A549 (cell line): ENCODE measurements around the gene PMM2. TPM values are rescaled to one million over a fixed set of nuclear protein-coding genes. Genes with fewer than 3 reads are reported as not detected.

ENCODE experiments used
- ATAC-seq, 2 experiments: fragments of 200-7000 bp in 1 of 2; fragments of >200 bp in 1 of 2; cut with Nextera tagmentation in 1 of 2; cut with Tn5 transposase in 1 of 2; 3 replicates each; pipeline versions ENCODE4 v1.8.0 to v1.9.1; 2018 to 2020; ENCODE audit warnings: mild to moderate bottlenecking in 1 of 2, moderate library complexity in 1 of 2
- CTCF ChIA-PET: fragments of 300-600 bp; sonication (Branson Sonifier 250); formaldehyde crosslinking; extraction: SDS; loops from one replicate; lab custom pipeline; 2021; ENCODE audit warnings: antibody characterized with exemption, inconsistent platforms; lab: Yijun Ruan, JAX
- POLR2A ChIA-PET: fragments of 350-600 bp; formaldehyde crosslinking; extraction: SDS; loops from one replicate; lab custom pipeline; 2021; ENCODE audit warnings: antibody characterized with exemption, inconsistent platforms; lab: Yijun Ruan, JAX
- DNase-seq, 2 experiments: peaks; one replicate each; pipeline versions ENCODE4 v3.0.0 to v3.0.0-alpha.2; 2011 to 2016; ENCODE audit warnings: low read depth in 1 of 2, low spot score in 1 of 2
- FAIRE-seq: peaks from 2 replicates; lab custom pipeline; 2011; peaks lifted over from hg19 to GRCh38; lab: Jason Lieb, UNC
- H3K27ac ChIP-seq, 2 experiments: fragments of >200 bp; sonication (Bioruptor Twin); formaldehyde crosslinking; 3 replicates each; pipeline ENCODE4 v1.5.1; 2016 to 2017
- H3K4me1 ChIP-seq: fragments of >200 bp; sonication (Bioruptor Twin); formaldehyde crosslinking; 3 replicates; pipeline ENCODE4 v1.6.1; 2016
- H3K4me2 ChIP-seq: fragments of >200 bp; sonication (Bioruptor Twin); formaldehyde crosslinking; 3 replicates; pipeline ENCODE4 v1.6.1; 2016
- H3K4me3 ChIP-seq: fragments of >200 bp; sonication (Bioruptor Twin); formaldehyde crosslinking; 3 replicates; pipeline ENCODE4 v1.5.1; 2016
- H3K9me3 ChIP-seq: fragments of >200 bp; sonication (Bioruptor Twin); formaldehyde crosslinking; 3 replicates; pipeline ENCODE4 v1.6.1; 2016
- BHLHE40 ChIP-seq: IDR thresholded peaks from 2 replicates; pipeline ENCODE4 v1.6.1; 2012; ENCODE audit warnings: low read depth, low read length, inconsistent platforms
- CBX8 ChIP-seq: fragments of 200-600 bp; sonication (generic); IDR thresholded peaks from 2 replicates; pipeline ENCODE4 v1.6.1; 2016
- CHD4 ChIP-seq: fragments of 200-600 bp; sonication (generic); IDR thresholded peaks from 2 replicates; pipeline ENCODE4 v1.6.1; 2016; ENCODE audit warnings: antibody characterized with exemption, mild to moderate bottlenecking, borderline replicate concordance
- FOSB ChIP-seq: fragments of 250-450 bp; sonication (Bioruptor Pico); IDR thresholded peaks from 2 replicates; pipeline ENCODE4 v1.5.0; 2020; ENCODE audit warnings: mild to moderate bottlenecking, moderate library complexity
- FOSL2 ChIP-seq, 2 experiments: fragments of 450-650 bp in 1 of 2; fragments of >200 bp in 1 of 2; sonication (Bioruptor Twin) in 1 of 2; formaldehyde crosslinking; IDR thresholded peaks; 2 replicates each; pipeline versions ENCODE4 v1.5.0 to v1.6.1; 2016 to 2020; ENCODE audit warnings: mild to moderate bottlenecking in 1 of 2, moderate library complexity in 1 of 2
- FOXS1 ChIP-seq: fragments of 250-450 bp; sonication (Bioruptor Pico); IDR thresholded peaks from 2 replicates; pipeline ENCODE4 v1.5.0; 2020; ENCODE audit warnings: mild to moderate bottlenecking, moderate library complexity
- GATA3 ChIP-seq: IDR thresholded peaks from 2 replicates; pipeline ENCODE4 v1.6.1; 2012; ENCODE audit warnings: borderline replicate concordance
- HOXB13 ChIP-seq: fragments of 250-450 bp; sonication (Bioruptor Pico); IDR thresholded peaks from 2 replicates; pipeline ENCODE4 v1.5.0; 2020; ENCODE audit warnings: low read depth, mild to moderate bottlenecking, moderate library complexity
- JUN ChIP-seq, 2 experiments: fragments of >200 bp; sonication (Bioruptor Twin); formaldehyde crosslinking; IDR thresholded peaks; 2 replicates in 1 of 2; 3 replicates in 1 of 2; pipeline ENCODE4 v1.6.1; 2016 to 2017
- KDM1A ChIP-seq: fragments of 200-600 bp; sonication (generic); IDR thresholded peaks from 2 replicates; pipeline ENCODE4 v1.6.1; 2016; ENCODE audit warnings: low read depth, mild to moderate bottlenecking
- KDM5A ChIP-seq: fragments of 200-600 bp; sonication (generic); IDR thresholded peaks from 2 replicates; pipeline ENCODE4 v1.6.1; 2016; ENCODE audit warnings: antibody characterized with exemption, mild to moderate bottlenecking
- NFE2L2 ChIP-seq: fragments of 150-350 bp; conservative IDR thresholded peaks from 2 replicates; pipeline ENCODE4 v1.6.1; 2014; ENCODE audit warnings: low read length
- NPAS2 ChIP-seq: fragments of 250-450 bp; sonication (Bioruptor Pico); IDR thresholded peaks from 2 replicates; pipeline ENCODE4 v1.8.0; 2022; ENCODE audit warnings: mild to moderate bottlenecking, moderate library complexity, borderline replicate concordance
- POLR2AphosphoS2 ChIP-seq: conservative IDR thresholded peaks from 2 replicates; pipeline ENCODE4 v1.6.1; 2012; ENCODE audit warnings: low read length, improper control_type of control experiment, inconsistent platforms
- RAD21 ChIP-seq, 2 experiments: fragments of >200 bp in 1 of 2; sonication (Bioruptor Twin) in 1 of 2; formaldehyde crosslinking in 1 of 2; IDR thresholded peaks in 1 of 2; conservative IDR thresholded peaks in 1 of 2; 2 replicates in 1 of 2; 3 replicates in 1 of 2; pipeline ENCODE4 v1.6.1; 2012 to 2018; ENCODE audit warnings: inconsistent platforms in 1 of 2
- RCOR1 ChIP-seq: fragments of 150-350 bp; IDR thresholded peaks from 2 replicates; pipeline ENCODE4 v1.6.1; 2014; ENCODE audit warnings: antibody characterized with exemption, low read length, low read depth
- SMC3 ChIP-seq: fragments of >200 bp; sonication (Bioruptor Twin); formaldehyde crosslinking; IDR thresholded peaks from 3 replicates; pipeline ENCODE4 v1.6.1; 2018; ENCODE audit warnings: inconsistent platforms
- TFCP2L1 ChIP-seq: fragments of 250-450 bp; sonication (Bioruptor Pico); IDR thresholded peaks from 2 replicates; pipeline ENCODE4 v1.5.0; 2021; ENCODE audit warnings: mild to moderate bottlenecking
- TP53 ChIP-seq: fragments of 250-450 bp; sonication (Bioruptor Pico); IDR thresholded peaks from 2 replicates; pipeline ENCODE4 v1.5.0; 2021; ENCODE audit warnings: mild to moderate bottlenecking, moderate library complexity
- ZNF302 ChIP-seq: fragments of 250-450 bp; sonication (Bioruptor Pico); IDR thresholded peaks from 2 replicates; pipeline ENCODE4 v1.9.0; 2021; ENCODE audit warnings: inconsistent platforms, mild to moderate bottlenecking, moderate library complexity
- WGBS: methylation state at CpG from one replicate; pipeline ENCODE4 v1.1.6; 2017; ENCODE audit errors: missing lambda C conversion rate; 5-methylcytosine and 5-hydroxymethylcytosine counted together
- polyA plus RNA-seq, 4 experiments: library from polyadenylated mRNA; depleted of rRNA in 3 of 4; stranded (reverse); fragments of >200 nt; fragmentation: RNase III in 1 of 4; extraction: RNeasy Plus Mini Kit Qiagen cat#74134 plus additional on column Dnase treatment in 1 of 4; gene quantifications; 2 replicates in 3 of 4; 3 replicates in 1 of 4; pipeline ENCODE4 v1.2.3, GENCODE V29; 2011 to 2017
- TF ChIP-seq, protein P1 (sequence below): fragments of 250-450 bp; sonication (Bioruptor Pico); IDR thresholded peaks from 2 replicates; pipeline ENCODE4 v1.5.0; 2020; ENCODE audit warnings: low read depth, mild to moderate bottlenecking, moderate library complexity
- TF ChIP-seq, protein P2 (sequence below): fragments of >200 bp; sonication (Bioruptor Twin); formaldehyde crosslinking; IDR thresholded peaks from 3 replicates; pipeline ENCODE4 v1.5.1; 2016
- TF ChIP-seq, protein P3 (sequence below): IDR thresholded peaks from 2 replicates; pipeline ENCODE4 v1.6.1; 2012; ENCODE audit warnings: low read depth, borderline replicate concordance
- TF ChIP-seq, protein P4 (sequence below): fragments of 250-450 bp; sonication (Bioruptor Pico); IDR thresholded peaks from 2 replicates; pipeline ENCODE4 v1.5.0; 2021; ENCODE audit warnings: mild to moderate bottlenecking, moderate library complexity, borderline replicate concordance
- TF ChIP-seq, protein P5 (sequence below): fragments of >200 bp; sonication (Bioruptor Twin); formaldehyde crosslinking; IDR thresholded peaks from 3 replicates; pipeline ENCODE4 v1.6.1; 2016
- TF ChIP-seq, protein P6 (sequence below): IDR thresholded peaks from 2 replicates; pipeline ENCODE4 v1.6.1; 2012

PMM2 gene
- polyA plus RNA-seq, 2 of the 4 experiments (the other 2 are of a cell fraction) = 56.6 to 72.4 TPM

DNA sequence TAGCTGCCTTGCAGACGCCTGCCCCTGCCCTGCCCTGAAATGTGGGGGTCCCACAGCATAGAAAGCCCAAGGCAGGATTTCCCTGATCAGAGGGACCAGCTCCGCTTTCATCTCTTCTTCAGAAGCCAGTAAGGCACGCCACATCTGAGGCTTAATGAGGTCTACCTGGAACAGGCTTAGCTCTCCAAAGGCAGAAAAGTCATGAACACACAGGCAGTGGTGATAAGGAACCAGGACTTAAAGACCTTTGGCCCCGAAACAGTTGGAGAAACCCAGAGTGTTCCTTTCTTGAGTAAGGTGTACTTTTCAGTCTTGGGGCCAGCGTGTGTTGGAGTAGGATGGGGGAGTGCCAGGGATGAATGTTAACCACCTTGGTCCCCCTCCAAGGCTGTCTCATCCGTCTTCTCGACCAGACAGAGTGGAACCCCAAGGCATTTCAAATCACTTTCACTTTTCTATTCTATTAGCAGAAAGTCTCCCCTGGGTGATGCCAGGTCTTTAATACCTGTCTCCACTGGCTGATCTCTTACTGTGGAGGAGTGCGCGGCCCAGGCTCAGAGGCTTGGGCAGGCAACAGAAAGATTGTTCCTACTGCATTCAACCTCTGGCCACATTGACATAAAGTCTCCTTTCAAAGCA is 44.1 kb upstream of the PMM2 start:
- no peak overlapping the region for H3K4me3 ChIP-seq
- TF ChIP-seq, protein P1, sequence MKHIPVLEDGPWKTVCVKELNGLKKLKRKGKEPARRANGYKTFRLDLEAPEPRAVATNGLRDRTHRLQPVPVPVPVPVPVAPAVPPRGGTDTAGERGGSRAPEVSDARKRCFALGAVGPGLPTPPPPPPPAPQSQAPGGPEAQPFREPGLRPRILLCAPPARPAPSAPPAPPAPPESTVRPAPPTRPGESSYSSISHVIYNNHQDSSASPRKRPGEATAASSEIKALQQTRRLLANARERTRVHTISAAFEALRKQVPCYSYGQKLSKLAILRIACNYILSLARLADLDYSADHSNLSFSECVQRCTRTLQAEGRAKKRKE = no peak
- TF ChIP-seq FOSL2 (IDR thresholded peaks at IDR 0.05) (no peak), FOSL2 (CRISPR knock-in tag; IDR thresholded peaks at IDR 0.05) (no peak), KDM1A (no peak), RAD21 (conservative IDR thresholded peaks at IDR 0.05 in 1 of 2, IDR thresholded peaks at IDR 0.05 in 1 of 2) (no peak), FOSB (no peak), TP53 (CRISPR knock-in tag) (no peak), ZNF302 (CRISPR knock-in tag) (no peak), POLR2AphosphoS2 (no peak), SMC3 (no peak), RCOR1 (no peak), CBX8 (no peak)
- TF ChIP-seq, protein P2, sequence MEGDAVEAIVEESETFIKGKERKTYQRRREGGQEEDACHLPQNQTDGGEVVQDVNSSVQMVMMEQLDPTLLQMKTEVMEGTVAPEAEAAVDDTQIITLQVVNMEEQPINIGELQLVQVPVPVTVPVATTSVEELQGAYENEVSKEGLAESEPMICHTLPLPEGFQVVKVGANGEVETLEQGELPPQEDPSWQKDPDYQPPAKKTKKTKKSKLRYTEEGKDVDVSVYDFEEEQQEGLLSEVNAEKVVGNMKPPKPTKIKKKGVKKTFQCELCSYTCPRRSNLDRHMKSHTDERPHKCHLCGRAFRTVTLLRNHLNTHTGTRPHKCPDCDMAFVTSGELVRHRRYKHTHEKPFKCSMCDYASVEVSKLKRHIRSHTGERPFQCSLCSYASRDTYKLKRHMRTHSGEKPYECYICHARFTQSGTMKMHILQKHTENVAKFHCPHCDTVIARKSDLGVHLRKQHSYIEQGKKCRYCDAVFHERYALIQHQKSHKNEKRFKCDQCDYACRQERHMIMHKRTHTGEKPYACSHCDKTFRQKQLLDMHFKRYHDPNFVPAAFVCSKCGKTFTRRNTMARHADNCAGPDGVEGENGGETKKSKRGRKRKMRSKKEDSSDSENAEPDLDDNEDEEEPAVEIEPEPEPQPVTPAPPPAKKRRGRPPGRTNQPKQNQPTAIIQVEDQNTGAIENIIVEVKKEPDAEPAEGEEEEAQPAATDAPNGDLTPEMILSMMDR = no peak
- TF ChIP-seq, protein P3, sequence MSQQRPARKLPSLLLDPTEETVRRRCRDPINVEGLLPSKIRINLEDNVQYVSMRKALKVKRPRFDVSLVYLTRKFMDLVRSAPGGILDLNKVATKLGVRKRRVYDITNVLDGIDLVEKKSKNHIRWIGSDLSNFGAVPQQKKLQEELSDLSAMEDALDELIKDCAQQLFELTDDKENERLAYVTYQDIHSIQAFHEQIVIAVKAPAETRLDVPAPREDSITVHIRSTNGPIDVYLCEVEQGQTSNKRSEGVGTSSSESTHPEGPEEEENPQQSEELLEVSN = no peak
- TF ChIP-seq, protein P4, sequence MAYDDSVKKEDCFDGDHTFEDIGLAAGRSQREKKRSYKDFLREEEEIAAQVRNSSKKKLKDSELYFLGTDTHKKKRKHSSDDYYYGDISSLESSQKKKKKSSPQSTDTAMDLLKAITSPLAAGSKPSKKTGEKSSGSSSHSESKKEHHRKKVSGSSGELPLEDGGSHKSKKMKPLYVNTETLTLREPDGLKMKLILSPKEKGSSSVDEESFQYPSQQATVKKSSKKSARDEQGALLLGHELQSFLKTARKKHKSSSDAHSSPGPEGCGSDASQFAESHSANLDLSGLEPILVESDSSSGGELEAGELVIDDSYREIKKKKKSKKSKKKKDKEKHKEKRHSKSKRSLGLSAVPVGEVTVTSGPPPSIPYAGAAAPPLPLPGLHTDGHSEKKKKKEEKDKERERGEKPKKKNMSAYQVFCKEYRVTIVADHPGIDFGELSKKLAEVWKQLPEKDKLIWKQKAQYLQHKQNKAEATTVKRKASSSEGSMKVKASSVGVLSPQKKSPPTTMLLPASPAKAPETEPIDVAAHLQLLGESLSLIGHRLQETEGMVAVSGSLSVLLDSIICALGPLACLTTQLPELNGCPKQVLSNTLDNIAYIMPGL = no peak
- WGBS = 58% methylated on average over 8 of the region's 9 CpGs
- DNase-seq (no peak), ATAC-seq (no peak), FAIRE-seq (no peak)
- no peak overlapping the region for H3K4me2 ChIP-seq
- CTCF ChIA-PET = interaction anchor here (0.6 to 1.4 kb wide), 3 partner anchors 73 to 92 kb away, joined by 3 to 4 read pairs (median 3); no protein-coding TSS in a partner anchor
- peaks cover 10% of the 10 kb centered on the region for H3K4me1 ChIP-seq
- no peaks in the 10 kb centered on the region for H3K9me3 ChIP-seq
- POLR2A ChIA-PET = no interaction called here
- H3K27ac ChIP-seq = no peak overlapping the region

DNA sequence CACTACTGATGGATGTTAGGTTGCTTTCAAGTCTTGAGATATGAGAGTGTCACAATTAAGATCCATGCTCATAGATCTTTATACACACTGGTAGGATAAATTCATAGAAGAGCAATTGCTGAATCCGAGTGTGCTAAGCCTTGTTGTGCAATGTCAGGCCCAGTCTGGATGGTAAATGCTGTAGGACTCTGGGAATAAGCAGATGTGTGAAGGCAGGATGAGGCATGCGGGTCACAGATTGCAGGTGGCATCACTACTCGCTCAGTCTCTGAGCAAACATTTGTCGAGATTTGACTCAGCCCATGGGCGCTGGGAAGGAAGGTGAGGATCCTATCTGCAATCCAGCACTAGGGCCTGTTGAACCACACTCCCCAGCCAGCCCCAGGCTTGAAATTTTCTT is 40.9 kb upstream of the PMM2 start:
- ATAC-seq (no peak), DNase-seq (no peak), FAIRE-seq (no peak)
- Histone ChIP-seq H3K4me3 (no peak overlapping the region), H3K4me1 (peaks cover 8% of the 10 kb centered on the region), H3K4me2 (no peak overlapping the region), H3K27ac (no peak overlapping the region), H3K9me3 (no peaks in the 10 kb centered on the region)
- ChIA-PET CTCF (no interaction called here), POLR2A (no interaction called here)
- no peak for TF ChIP-seq TFCP2L1 (CRISPR knock-in tag)
- TF ChIP-seq KDM5A = no peak
- WGBS = 56% methylated on average over 5 of the region's 5 CpGs

DNA sequence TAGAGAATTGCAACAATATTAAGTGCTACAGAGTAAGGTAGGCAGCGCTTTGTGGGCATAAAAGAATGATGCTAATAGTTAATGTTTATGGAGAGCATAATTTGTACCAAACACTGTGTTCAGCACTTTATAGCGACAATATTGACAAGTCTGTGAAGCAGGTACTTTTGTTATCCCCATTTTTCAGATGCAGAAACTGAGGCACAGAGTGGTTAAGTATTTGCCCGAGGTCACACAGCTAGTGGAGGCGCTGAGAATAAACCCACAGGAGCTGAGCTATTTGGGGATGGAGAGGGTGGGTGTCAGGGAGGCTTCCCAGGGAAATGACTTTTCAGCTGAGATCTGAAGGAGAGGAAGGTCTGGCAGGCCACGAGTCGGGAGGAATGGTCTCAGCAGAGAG is 39.6 kb upstream of the PMM2 start:
- FAIRE-seq (no peak), DNase-seq (no peak), ATAC-seq (no peak)
- no peak overlapping the region for H3K4me2 ChIP-seq
- POLR2A ChIA-PET = no interaction called here
- H3K9me3 ChIP-seq = no peaks in the 10 kb centered on the region
- no peaks in the 10 kb centered on the region for H3K4me1 ChIP-seq
- CTCF ChIA-PET = no interaction called here
- no peak overlapping the region for H3K27ac ChIP-seq
- H3K4me3 ChIP-seq = no peak overlapping the region
- 62% methylated on average over 6 of the region's 6 CpGs for WGBS
- TF ChIP-seq, protein P3 = no peak
- no peak for TF ChIP-seq NFE2L2
- TF ChIP-seq, protein P5, sequence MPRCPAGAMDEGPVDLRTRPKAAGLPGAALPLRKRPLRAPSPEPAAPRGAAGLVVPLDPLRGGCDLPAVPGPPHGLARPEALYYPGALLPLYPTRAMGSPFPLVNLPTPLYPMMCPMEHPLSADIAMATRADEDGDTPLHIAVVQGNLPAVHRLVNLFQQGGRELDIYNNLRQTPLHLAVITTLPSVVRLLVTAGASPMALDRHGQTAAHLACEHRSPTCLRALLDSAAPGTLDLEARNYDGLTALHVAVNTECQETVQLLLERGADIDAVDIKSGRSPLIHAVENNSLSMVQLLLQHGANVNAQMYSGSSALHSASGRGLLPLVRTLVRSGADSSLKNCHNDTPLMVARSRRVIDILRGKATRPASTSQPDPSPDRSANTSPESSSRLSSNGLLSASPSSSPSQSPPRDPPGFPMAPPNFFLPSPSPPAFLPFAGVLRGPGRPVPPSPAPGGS = no peak
- TF ChIP-seq BHLHE40 = no peak
- TF ChIP-seq SMC3 = no peak
- no peak for TF ChIP-seq CHD4
- no peak for TF ChIP-seq ZNF302 (CRISPR knock-in tag)
- TF ChIP-seq KDM1A = no peak
- TF ChIP-seq, protein P6, sequence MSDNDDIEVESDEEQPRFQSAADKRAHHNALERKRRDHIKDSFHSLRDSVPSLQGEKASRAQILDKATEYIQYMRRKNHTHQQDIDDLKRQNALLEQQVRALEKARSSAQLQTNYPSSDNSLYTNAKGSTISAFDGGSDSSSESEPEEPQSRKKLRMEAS = no peak
- no peak for TF ChIP-seq JUN (IDR thresholded peaks at IDR 0.05)
- no peak for TF ChIP-seq RCOR1
- TF ChIP-seq FOXS1 (CRISPR knock-in tag) = no peak
- TF ChIP-seq TFCP2L1 (CRISPR knock-in tag) = no peak
- no peak for TF ChIP-seq HOXB13
- no peak for TF ChIP-seq GATA3
- no peak for TF ChIP-seq NPAS2 (CRISPR knock-in tag)
- no peak for TF ChIP-seq RAD21 (conservative IDR thresholded peaks at IDR 0.05 in 1 of 2, IDR thresholded peaks at IDR 0.05 in 1 of 2)
